Effector memory CD8-positive, alpha-beta T cell (primary cell): ENCODE measurements around the gene CFAP99.
A peak's percentile ranks its signal among the peaks of the same experiment; 100 is the strongest.

Experiments
- ATAC-seq: fragments of 150-1000 bp; cut with Tn5 transposase; replicated peaks from 2 replicates; pipeline ENCODE4 v1.10.0; 2021; ENCODE audit warnings: mild to moderate bottlenecking, moderate library complexity
- DNase-seq, 3 experiments: peaks; one replicate each; pipeline ENCODE4 v3.0.0; 2021
- H3K27ac Mint-ChIP-seq, 2 donors: one replicate each; pipeline ENCODE4 v1.8.0; 2022; ENCODE audit warnings: mild to moderate bottlenecking in 2 of 2, mixed read lengths in 2 of 2, moderate library complexity in 2 of 2
- H3K27me3 Mint-ChIP-seq, 2 donors: one replicate each; pipeline ENCODE4 v1.8.0; 2022; ENCODE audit warnings: mixed read lengths in 2 of 2
- H3K36me3 Mint-ChIP-seq: one replicate; pipeline ENCODE4 v1.8.0; 2022; ENCODE audit warnings: mild to moderate bottlenecking, moderate library complexity, mixed read lengths; ENCODE audit not compliant: insufficient read depth
- H3K4me1 Mint-ChIP-seq, 2 donors: one replicate each; pipeline ENCODE4 v1.8.0; 2022; ENCODE audit warnings: low read depth in 2 of 2, mixed read lengths in 2 of 2
- H3K4me3 Mint-ChIP-seq, 2 donors: one replicate each; pipeline ENCODE4 v1.8.0; 2022; ENCODE audit warnings: mild to moderate bottlenecking in 2 of 2, mixed read lengths in 2 of 2, moderate library complexity in 2 of 2
- H3K9me3 Mint-ChIP-seq, 2 donors: one replicate each; pipeline ENCODE4 v1.8.0; 2022; ENCODE audit warnings: mixed read lengths in 2 of 2

CFAP99 gene

DNA sequence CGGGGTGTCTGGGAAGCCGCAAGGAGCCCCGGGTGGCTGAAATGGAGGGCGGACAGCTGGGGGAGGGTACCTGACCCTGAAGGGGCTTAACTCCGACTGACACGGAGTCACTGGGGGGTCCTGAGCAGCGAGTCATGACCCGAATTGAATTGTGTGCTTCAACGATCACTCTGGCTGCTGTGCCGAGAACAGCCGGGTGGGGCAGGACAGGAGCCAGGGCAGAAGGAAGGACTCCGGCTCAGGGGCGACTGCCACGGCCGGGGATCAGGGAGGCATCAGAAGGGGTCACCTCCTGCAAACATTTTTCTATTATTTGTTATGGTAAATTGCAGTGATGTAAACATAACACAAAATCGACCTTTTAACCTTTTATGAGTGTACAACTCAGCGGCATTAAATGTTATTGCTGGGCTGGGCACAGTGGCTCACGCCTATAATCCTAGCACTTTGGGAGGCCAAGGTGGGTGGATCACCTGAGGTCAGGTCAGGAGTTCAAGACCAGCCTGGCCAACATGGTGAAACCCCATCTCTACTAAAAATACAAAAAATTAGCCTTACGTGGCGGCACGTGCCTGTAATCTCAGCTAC is 21.9 kb upstream of the CFAP99 start:
- DNase-seq = no peak
- H3K27ac Mint-ChIP-seq = peak overlapping the region in 1 of 2 donors; percentile 30
- H3K4me3 Mint-ChIP-seq = no peak overlapping the region
- no peak for ATAC-seq
- H3K4me1 Mint-ChIP-seq = peaks cover 52 to 68% of the 10 kb centered on the region in 2 donors
- H3K27me3 Mint-ChIP-seq = no peaks in the 10 kb centered on the region
- H3K36me3 Mint-ChIP-seq = peaks cover 54% of the 10 kb centered on the region
- H3K9me3 Mint-ChIP-seq = no peaks in the 10 kb centered on the region

DNA sequence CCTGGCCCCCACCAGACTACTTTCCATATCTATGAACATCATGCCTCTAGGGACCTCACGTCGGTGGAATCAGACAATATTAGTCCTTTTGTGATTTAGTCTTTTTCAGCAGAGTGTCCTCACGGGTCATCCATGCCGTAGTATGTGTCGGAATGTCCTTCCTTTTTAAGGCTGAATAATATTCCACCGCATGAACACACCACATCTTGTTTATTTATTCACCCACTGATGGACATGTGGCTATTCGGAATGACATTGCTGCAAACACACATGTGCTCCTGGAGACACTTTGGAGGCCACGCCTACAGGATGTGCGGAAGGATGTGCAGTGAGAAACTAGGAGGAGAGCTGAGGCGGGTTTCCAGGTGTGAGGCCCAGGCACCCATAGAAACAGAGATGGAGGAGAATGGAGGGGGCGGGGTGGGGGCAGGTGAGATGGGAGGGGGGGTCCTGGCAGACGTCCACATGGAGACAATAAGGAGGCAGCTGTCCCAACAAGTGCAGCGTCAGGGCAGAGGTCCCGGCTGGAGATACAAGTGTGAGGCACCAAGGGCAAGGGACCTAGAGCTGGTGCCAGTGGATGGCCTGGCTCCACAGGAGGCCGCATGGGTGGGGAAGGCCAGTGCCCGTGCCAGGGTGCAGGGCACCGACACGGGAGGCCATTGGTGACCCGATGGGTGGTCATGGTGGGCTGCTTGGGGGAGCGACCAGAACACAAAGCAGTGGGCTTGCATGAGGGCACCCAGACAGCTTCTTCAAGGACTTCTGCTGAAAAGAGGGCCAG is 21.0 kb upstream of the CFAP99 start:
- Mint-ChIP-seq H3K4me1 (peaks cover 59 to 69% of the 10 kb centered on the region in 2 donors), H3K27ac (peak overlapping the region; percentile 16 to 30), H3K36me3 (peaks cover 58% of the 10 kb centered on the region), H3K4me3 (no peak overlapping the region), H3K9me3 (no peaks in the 10 kb centered on the region), H3K27me3 (no peaks in the 10 kb centered on the region)
- ATAC-seq (no peak), DNase-seq (no peak)

DNA sequence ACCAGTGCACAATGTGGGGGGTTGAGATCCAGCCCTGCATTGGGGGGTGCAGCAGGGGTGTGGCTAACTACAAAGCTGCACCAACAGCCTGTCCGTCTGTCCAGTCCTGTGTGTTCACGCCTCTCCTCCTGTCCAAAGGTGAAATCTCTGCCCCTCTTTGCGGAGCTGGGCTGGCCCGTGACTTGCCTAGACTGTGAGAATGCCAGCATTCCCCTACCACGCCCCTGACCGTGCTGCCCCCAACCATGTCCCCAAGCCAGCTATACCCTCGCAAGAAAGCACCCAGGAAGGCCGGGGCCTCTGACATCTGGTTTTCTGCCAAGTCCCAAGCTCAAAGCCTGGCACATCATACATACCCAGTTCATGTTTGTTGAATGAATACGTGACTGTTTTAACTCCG is 19.5 kb upstream of the CFAP99 start:
- Mint-ChIP-seq H3K36me3 (peaks cover 59% of the 10 kb centered on the region), H3K27me3 (no peaks in the 10 kb centered on the region), H3K9me3 (no peaks in the 10 kb centered on the region), H3K4me3 (no peak overlapping the region), H3K27ac (no peak overlapping the region), H3K4me1 (peaks cover 52 to 66% of the 10 kb centered on the region in 2 donors)
- no peak for ATAC-seq
- no peak for DNase-seq

DNA sequence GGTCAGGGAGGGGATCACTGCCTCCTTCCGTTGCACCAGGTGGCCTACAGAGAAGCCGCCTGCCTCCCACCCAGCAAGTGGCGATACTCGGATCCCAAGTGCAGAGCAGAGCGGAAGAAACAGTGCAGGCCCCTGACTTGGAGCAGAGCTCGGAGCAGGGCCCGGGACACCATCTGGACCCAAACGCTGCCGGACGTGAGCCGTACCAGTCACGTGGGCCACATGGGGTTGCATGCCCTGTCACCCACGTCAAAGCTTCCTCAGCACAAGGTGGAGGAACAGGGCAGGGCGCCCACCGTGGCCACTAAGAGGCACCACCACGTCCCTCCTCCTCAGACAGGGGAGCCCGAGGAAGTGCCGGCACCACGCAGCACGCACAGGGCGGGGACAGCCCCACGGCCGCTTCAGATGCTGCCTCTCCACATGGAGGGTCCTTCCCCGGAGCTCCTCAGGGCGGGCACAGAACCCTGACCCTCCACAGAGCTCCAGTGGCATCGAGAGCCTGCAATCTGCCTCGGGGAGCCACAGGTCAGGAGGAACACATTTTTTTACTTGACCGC is 19.0 kb upstream of the CFAP99 start:
- no peak overlapping the region for H3K4me3 Mint-ChIP-seq
- H3K9me3 Mint-ChIP-seq = no peaks in the 10 kb centered on the region
- peak overlapping the region in 1 of 2 donors; percentile 77 for H3K27ac Mint-ChIP-seq
- H3K4me1 Mint-ChIP-seq = peaks cover 50 to 64% of the 10 kb centered on the region in 2 donors
- H3K36me3 Mint-ChIP-seq = peaks cover 59% of the 10 kb centered on the region
- DNase-seq = no peak
- H3K27me3 Mint-ChIP-seq = no peaks in the 10 kb centered on the region
- ATAC-seq = no peak

DNA sequence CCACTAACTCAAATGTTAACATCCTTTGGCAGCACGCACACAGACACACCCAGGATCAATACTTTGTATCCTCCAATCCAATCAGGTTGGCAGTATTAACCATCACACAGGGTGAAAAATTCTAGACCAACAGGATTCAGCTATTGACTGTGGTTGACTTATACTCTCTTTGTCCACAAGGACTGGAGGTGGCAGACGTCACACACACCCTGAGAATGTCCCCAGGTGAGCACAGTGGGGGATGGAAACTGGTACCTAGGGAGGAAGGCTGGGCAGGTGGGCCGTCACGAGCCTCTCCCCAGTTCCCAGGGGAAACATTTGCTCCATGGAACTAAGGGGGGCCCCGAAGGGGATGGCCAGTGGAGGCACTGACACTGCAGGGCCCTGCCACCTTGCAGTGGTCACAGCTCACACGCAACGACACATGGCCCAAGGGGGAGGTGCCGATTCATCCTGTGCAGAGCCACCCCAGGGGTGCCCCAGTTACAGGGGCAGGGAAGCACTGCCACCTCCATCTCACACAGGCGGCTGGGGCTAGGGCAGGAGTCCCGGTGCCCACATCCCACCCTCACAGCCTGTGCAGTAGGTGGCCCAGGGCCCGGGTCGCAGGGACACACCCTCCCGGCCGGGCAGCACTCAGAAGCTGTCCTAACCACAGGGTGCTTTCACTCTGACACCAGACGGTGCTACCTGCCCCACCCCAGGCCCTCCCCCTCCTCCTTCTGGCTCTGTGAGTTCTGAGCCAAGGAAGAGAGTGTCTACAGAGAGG is 17.7 kb upstream of the CFAP99 start:
- Mint-ChIP-seq H3K27me3 (no peaks in the 10 kb centered on the region), H3K27ac (peak overlapping the region; percentile 77 to 85), H3K4me1 (peaks cover 44 to 58% of the 10 kb centered on the region in 2 donors), H3K4me3 (peak overlapping the region; percentile 20 to 83), H3K9me3 (no peaks in the 10 kb centered on the region), H3K36me3 (peaks cover 60% of the 10 kb centered on the region)
- no peak for DNase-seq
- peak; percentile 63 for ATAC-seq

DNA sequence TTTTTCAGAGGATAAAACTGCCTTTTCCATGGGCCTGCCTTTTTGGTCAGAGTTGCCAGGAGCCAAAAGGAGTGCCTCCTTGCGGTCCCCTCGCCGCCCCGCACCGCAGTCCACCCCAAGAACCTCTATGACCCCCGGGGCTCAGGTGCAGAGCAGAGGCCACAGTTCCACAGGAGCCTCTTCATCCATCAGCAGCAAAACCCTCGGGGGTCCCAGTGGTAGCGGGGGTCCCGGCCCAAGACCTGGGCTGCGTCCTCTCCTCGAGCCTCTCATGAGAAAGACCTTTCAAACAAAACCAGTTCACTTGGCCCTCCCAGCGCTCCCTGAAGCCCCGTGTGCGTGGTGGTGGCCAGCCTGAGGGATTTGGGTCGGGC is 17.2 kb upstream of the CFAP99 start:
- H3K4me3 Mint-ChIP-seq = peak overlapping the region; percentile 73 to 83
- no peaks in the 10 kb centered on the region for H3K9me3 Mint-ChIP-seq
- peak overlapping the region; percentile 25 to 85 for H3K27ac Mint-ChIP-seq
- DNase-seq = no peak
- peaks cover 64% of the 10 kb centered on the region for H3K36me3 Mint-ChIP-seq
- no peaks in the 10 kb centered on the region for H3K27me3 Mint-ChIP-seq
- H3K4me1 Mint-ChIP-seq = peaks cover 44 to 60% of the 10 kb centered on the region in 2 donors
- no peak for ATAC-seq

DNA sequence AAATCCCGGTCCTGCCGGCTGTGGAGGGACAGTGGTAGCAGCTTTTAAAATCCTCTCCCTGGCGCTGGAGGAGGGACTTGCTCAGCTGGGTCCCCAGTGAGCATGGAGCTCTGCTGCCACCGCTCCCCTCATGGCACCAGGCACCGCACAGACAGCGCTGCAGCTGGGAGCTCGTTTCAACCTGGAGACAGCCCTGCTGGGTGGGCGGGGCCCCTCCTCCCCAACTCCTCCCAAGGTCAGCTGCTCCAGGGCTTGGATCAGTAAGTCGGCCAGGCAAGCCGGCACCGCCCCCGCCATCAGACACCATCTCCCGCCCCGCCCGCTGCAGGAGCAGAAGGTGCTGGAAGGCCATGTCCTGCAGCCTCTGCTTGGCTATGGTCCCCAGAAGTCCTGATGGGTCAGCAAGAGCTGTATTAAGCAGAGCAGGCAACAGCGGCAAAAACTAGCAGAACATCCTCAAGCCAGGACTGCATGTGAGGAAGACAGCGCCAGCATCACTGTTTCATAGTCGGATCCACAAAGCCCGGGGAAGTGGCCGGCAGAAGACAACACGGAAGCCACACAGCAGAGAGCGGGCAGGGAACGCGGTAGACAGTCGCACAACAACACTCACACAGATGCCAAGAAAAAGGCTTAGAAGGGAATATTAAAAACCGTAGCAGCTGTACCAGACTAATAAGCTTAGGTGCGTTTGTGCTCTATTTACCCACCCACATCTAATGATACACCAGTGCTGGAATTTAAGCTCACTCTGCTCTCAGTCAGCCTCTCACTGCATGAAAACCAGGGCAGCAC is 16.5 kb upstream of the CFAP99 start:
- H3K27me3 Mint-ChIP-seq = no peaks in the 10 kb centered on the region
- peak overlapping the region; percentile 84 to 85 for H3K27ac Mint-ChIP-seq

DNA sequence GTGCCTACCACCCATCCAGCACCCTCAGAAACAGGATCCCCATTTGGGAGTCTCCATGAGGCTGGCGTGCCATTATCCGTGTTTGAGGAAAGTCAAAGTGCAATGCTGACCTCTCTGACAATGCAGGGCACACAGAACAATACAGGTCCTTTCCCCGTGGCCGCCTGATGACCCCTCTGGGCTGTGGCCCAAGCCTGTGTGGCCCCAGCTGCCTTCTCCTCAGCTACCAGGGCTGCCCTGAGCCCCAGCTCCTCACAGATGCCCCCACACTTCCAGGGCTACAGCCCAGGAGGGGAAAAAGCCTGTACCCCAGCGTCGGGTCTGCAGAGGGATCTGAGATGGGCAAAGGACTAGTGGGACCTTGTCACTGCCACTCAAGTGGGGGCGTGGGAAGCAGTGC is 15.8 kb upstream of the CFAP99 start:
- Mint-ChIP-seq H3K9me3 (no peaks in the 10 kb centered on the region), H3K27ac (peak overlapping the region in 1 of 2 donors; percentile 77), H3K4me3 (peak overlapping the region; percentile 73 to 83), H3K36me3 (peaks cover 61% of the 10 kb centered on the region), H3K4me1 (peaks cover 51 to 64% of the 10 kb centered on the region in 2 donors), H3K27me3 (no peaks in the 10 kb centered on the region)
- DNase-seq (no peak), ATAC-seq (no peak)

More for the DNA sequence above, 16.5 kb upstream of the CFAP99 start:
- peak; percentile 29 for ATAC-seq
- Mint-ChIP-seq H3K4me1 (peaks cover 50 to 66% of the 10 kb centered on the region in 2 donors), H3K36me3 (peaks cover 63% of the 10 kb centered on the region), H3K9me3 (no peaks in the 10 kb centered on the region), H3K4me3 (peak overlapping the region; percentile 73 to 83)
- no peak for DNase-seq

DNA sequence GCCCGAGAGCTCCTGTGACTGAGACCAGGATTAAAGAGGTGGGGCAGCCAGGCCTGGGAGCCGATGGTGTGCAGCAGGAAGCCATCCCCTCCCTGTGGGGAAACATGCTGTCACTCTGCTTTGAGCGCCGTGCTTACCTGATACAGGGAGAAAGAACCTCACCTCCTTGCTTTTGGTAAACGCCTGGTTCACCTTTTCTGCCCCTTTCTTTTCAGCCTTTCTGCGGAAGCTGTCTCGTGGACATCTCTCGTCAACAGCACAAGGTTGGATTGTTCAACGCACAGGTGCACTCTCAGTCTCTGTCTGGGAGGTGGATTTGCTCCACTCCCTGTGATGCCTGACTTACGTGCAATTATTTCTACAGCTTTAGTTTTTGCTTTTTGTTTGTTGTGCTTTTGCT is 12.3 kb upstream of the CFAP99 start:
- DNase-seq (no peak), ATAC-seq (no peak)
- H3K4me1 Mint-ChIP-seq = peaks cover 57 to 62% of the 10 kb centered on the region in 2 donors
- peak overlapping the region in 1 of 2 donors; percentile 77 for H3K27ac Mint-ChIP-seq
- H3K36me3 Mint-ChIP-seq = peaks cover 68% of the 10 kb centered on the region
- H3K9me3 Mint-ChIP-seq = no peaks in the 10 kb centered on the region
- no peak overlapping the region for H3K4me3 Mint-ChIP-seq
- no peaks in the 10 kb centered on the region for H3K27me3 Mint-ChIP-seq

DNA sequence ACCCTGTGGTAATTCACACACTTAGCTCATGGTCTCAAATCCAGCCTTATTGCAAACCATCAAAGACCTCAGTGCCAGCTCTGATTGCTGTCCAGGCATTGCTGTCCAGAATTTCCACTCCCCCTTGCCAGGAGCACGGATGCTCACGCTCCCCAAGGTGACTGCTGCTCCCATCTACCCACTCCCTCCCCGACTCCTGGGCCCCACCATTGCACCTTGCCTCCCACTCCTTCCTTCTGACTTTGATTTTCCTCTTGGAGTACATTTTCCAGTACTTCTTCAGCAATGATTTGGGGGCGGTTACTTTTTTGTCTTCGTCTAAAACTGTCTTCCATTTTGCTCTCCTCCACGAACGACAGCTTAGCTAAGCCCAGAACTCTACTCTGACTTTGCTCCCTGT is 11.8 kb upstream of the CFAP99 start:
- Mint-ChIP-seq H3K27ac (peak overlapping the region in 1 of 2 donors; percentile 51), H3K9me3 (no peaks in the 10 kb centered on the region), H3K27me3 (no peaks in the 10 kb centered on the region), H3K4me3 (no peak overlapping the region), H3K36me3 (peaks cover 66% of the 10 kb centered on the region), H3K4me1 (peaks cover 57 to 62% of the 10 kb centered on the region in 2 donors)
- ATAC-seq (no peak), DNase-seq (no peak)

DNA sequence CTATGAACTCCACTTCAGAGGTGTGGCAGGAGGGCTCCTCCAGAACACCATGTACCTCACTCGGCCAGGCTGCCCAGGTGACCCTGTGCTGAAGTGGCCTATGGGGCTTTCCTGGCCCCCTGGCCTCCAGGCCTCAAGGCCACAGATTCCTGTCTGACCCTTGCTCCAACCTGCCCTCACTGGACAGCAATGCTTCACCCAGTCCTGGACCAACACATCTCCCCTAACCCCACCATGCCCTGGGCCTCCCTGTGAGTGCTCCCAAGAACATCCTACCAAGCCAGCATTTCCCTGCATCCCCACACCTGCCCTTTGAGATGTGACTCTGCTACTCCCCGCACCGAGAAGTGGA is 10.8 kb upstream of the CFAP99 start:
- H3K27ac Mint-ChIP-seq = peak overlapping the region; percentile 77 to 80
- H3K9me3 Mint-ChIP-seq = no peaks in the 10 kb centered on the region
- no peaks in the 10 kb centered on the region for H3K27me3 Mint-ChIP-seq
- peaks cover 70% of the 10 kb centered on the region for H3K36me3 Mint-ChIP-seq
- peaks cover 58 to 64% of the 10 kb centered on the region in 2 donors for H3K4me1 Mint-ChIP-seq
- DNase-seq (no peak), ATAC-seq (no peak)
- peak overlapping the region in 1 of 2 donors; percentile 50 for H3K4me3 Mint-ChIP-seq

DNA sequence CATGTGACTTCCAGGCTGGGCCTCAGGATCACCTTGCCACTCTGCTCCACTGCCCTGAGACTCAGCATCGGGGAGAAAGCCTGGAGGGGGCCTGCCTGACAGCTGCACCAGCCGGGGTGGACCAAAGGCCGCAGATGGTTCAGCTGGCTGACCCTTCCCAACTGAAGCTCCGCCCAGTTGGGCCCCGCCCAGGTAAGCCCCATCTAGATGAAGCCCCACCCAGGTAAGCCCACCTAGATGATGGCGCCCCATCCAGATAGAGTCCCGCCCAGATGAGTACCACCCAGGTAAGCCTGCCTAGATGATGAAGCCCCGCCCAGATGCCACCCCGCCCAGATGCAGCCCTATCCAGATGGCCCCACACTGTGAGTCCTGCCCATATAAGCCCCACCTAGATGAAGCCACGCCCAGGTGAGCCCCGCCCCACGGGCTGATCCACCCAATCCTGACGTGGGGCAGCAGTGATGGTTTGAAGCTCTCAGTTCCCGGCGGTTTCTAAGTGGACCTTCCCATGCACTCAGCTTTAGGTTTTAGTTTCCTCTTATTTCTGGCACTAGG is 10.3 kb upstream of the CFAP99 start:
- ATAC-seq (no peak), DNase-seq (no peak)
- H3K9me3 Mint-ChIP-seq = no peaks in the 10 kb centered on the region
- H3K4me3 Mint-ChIP-seq = peak overlapping the region in 1 of 2 donors; percentile 50
- H3K4me1 Mint-ChIP-seq = peaks cover 59 to 64% of the 10 kb centered on the region in 2 donors
- H3K36me3 Mint-ChIP-seq = peaks cover 71% of the 10 kb centered on the region
- H3K27ac Mint-ChIP-seq = peak overlapping the region; percentile 77 to 80
- no peaks in the 10 kb centered on the region for H3K27me3 Mint-ChIP-seq
